HepG2 (cell line): ENCODE measurements around the gene MECR. TPM values are rescaled to one million over a fixed set of nuclear protein-coding genes. Genes with fewer than 3 reads are reported as not detected.

Source experiments
- ATAC-seq: fragments of 200-7000 bp; cut with Tn5 transposase; 3 replicates; pipeline ENCODE4 v1.9.1; 2020; ENCODE audit warnings: mild to moderate bottlenecking, moderate library complexity
- BruUV-seq: library from RNA; stranded (reverse); fragments of 400-500 nt; replicated peaks from 2 replicates; lab custom pipeline; 2021; lab: Mats Ljungman, UMichigan
- CTCF ChIA-PET: fragments of 300-600 bp; formaldehyde crosslinking; extraction: SDS; loops from one replicate; lab custom pipeline; 2021; ENCODE audit warnings: low total read pairs, inconsistent platforms, low intra/inter-chr PET ratio; lab: Yijun Ruan, JAX
- POLR2A ChIA-PET: fragments of 350-600 bp; sonication (Branson Sonifier 250); formaldehyde crosslinking; loops from one replicate; lab custom pipeline; 2020; ENCODE audit warnings: antibody characterized with exemption, inconsistent platforms; lab: Yijun Ruan, JAX
- DNase-seq: peaks from one replicate; pipeline ENCODE4 v3.0.0-alpha.2; 2015; ENCODE audit warnings: low spot score
- FAIRE-seq: peaks from 3 replicates; lab custom pipeline; 2011; peaks lifted over from hg19 to GRCh38; lab: Jason Lieb, UNC
- H2AFZ ChIP-seq: one replicate; pipeline ENCODE4 v1.6.1; 2011; ENCODE audit warnings: low read length, inconsistent platforms
- H3K27ac ChIP-seq: fragments of 300-600 bp; 3 replicates; pipeline ENCODE4 v1.8.0; 2011; ENCODE audit warnings: mixed run types, mild to moderate bottlenecking, mixed read lengths, low read length, inconsistent platforms; ENCODE audit not compliant: insufficient read depth; ENCODE audit errors: extremely low read length
- H3K27me3 ChIP-seq, 2 experiments: fragments of 200-600 bp in 1 of 2; 2 replicates in 1 of 2; 3 replicates in 1 of 2; pipeline versions ENCODE4 v1.6.0 to v1.8.0; 2011; ENCODE audit warnings: low read length in 2 of 2, mild to moderate bottlenecking in 2 of 2, moderate library complexity in 2 of 2, inconsistent platforms in 1 of 2; ENCODE audit not compliant: insufficient read depth in 2 of 2, control insufficient read depth in 1 of 2
- H3K36me3 ChIP-seq, 2 experiments: fragments of 200-600 bp in 1 of 2; replicated peaks in 1 of 2; 2 replicates in 1 of 2; 3 replicates in 1 of 2; pipeline versions ENCODE4 v1.5.1 to v1.8.0; 2011; ENCODE audit warnings: low read length in 2 of 2, inconsistent platforms in 1 of 2; ENCODE audit not compliant: insufficient read depth in 2 of 2, control insufficient read depth in 1 of 2
- H3K4me1 ChIP-seq: 2 replicates; pipeline ENCODE4 v1.5.1; 2012; ENCODE audit warnings: low read length, inconsistent platforms; ENCODE audit not compliant: insufficient read depth
- H3K4me2 ChIP-seq: 2 replicates; pipeline ENCODE4 v1.6.0; 2011; ENCODE audit warnings: low read depth, low read length, inconsistent platforms
- H3K4me3 ChIP-seq, 3 experiments: fragments of 200-600 bp in 1 of 3; sonication (generic), shearing (Covaris generic) in 1 of 3; replicated peaks in 1 of 3; 2 replicates each; pipeline ENCODE4 v1.5.1; 2011 to 2016; ENCODE audit warnings: low read length in 3 of 3, inconsistent platforms in 2 of 3, low read depth in 2 of 3, mild to moderate bottlenecking in 2 of 3, control low read depth in 1 of 3, mixed read lengths in 1 of 3; ENCODE audit not compliant: insufficient read depth in 1 of 3
- H3K79me2 ChIP-seq: one replicate; pipeline ENCODE4 v1.6.1; 2011; ENCODE audit warnings: low read length, inconsistent platforms; ENCODE audit not compliant: insufficient read depth
- H3K9ac ChIP-seq: 2 replicates; pipeline ENCODE4 v1.6.0; 2011; ENCODE audit warnings: mild to moderate bottlenecking, low read depth, low read length, inconsistent platforms; ENCODE audit not compliant: insufficient read depth
- H3K9me3 ChIP-seq: 2 replicates; pipeline ENCODE4 v1.5.1; 2012; ENCODE audit warnings: mild to moderate bottlenecking, low read length
- H4K20me1 ChIP-seq: 2 replicates; pipeline ENCODE4 v1.6.0; 2011; ENCODE audit warnings: inconsistent platforms, mild to moderate bottlenecking, low read length, moderate library complexity; ENCODE audit not compliant: insufficient read depth
- IRF9 ChIP-seq: sonication (generic); formaldehyde crosslinking; IDR thresholded peaks from 2 replicates; pipeline ENCODE4 v1.8.0; 2022; ENCODE audit warnings: missing genetic modification reagents, mild to moderate bottlenecking, borderline replicate concordance
- NFKB2 ChIP-seq: sonication (generic); formaldehyde crosslinking; IDR thresholded peaks from 2 replicates; pipeline ENCODE4 v1.4.0; 2020; ENCODE audit warnings: missing genetic modification reagents, borderline replicate concordance
- RNF2 ChIP-seq: fragments of 450-650 bp; conservative IDR thresholded peaks from 2 replicates; pipeline ENCODE4 v1.6.1; 2016; ENCODE audit warnings: low read depth
- TOPORS ChIP-seq: sonication (generic); formaldehyde crosslinking; IDR thresholded peaks from 2 replicates; pipeline ENCODE4 v1.8.0; 2023; ENCODE audit warnings: mild to moderate bottlenecking, missing genetic modification reagents
- ZFP1 ChIP-seq: IDR thresholded peaks from 2 replicates; pipeline ENCODE4 v1.6.1; 2016
- ZHX1 ChIP-seq: sonication (generic); formaldehyde crosslinking; IDR thresholded peaks from 2 replicates; pipeline ENCODE4 v1.8.1; 2022; ENCODE audit warnings: low read depth, mild to moderate bottlenecking, missing genetic modification reagents
- ZNF580 ChIP-seq: IDR thresholded peaks from 2 replicates; pipeline ENCODE4 v1.6.1; 2016; ENCODE audit warnings: low read depth, borderline replicate concordance
- WGBS: methylation state at CpG from one replicate; pipeline ENCODE4 v1.1.6; 2017; ENCODE audit warnings: low lambda C conversion rate; 5-methylcytosine and 5-hydroxymethylcytosine counted together
- in situ Hi-C: cut with HindIII; loops from 2 replicates; pipeline ENCODE4 v1.10.0; 2017; ENCODE audit warnings: low pct_unique_long_range_greater_than_20kb; ENCODE audit not compliant: extremely low pct_ligation_motif_present
- intact Hi-C: fragments of 100-400 bp; cut with micrococcal nuclease; formaldehyde crosslinking; loops from one replicate; pipeline ENCODE4 v1.10.0; 2022; ENCODE audit not compliant: unreplicated experiment
- polyA plus RNA-seq, 8 experiments: library from polyadenylated mRNA; depleted of rRNA in 3 of 8; stranded (reverse) in 7 of 8; unstranded in 1 of 8; fragments of >200 nt; fragmentation: Illumina TruSeq in 4 of 8; extraction: Trizol in 4 of 8; gene quantifications; 2 replicates each; pipeline versions ENCODE4 v1.2.1 to v1.2.3, GENCODE V29; 2011 to 2016; ENCODE audit warnings: low read depth in 4 of 8, missing spikeins in 1 of 8, mixed read lengths in 1 of 8; ENCODE audit not compliant: insufficient read depth in 1 of 8
- total RNA-seq, 5 experiments: library from RNA; depleted of rRNA; stranded (reverse); fragments of >200 nt; fragmentation: Illumina TruSeq; extraction: Trizol; gene quantifications; 2 replicates each; pipeline ENCODE4 v1.2.3, GENCODE V29; 2016; ENCODE audit warnings: low read depth in 1 of 5
- TF ChIP-seq, protein P1 (sequence below): sonication (generic); formaldehyde crosslinking; IDR thresholded peaks from 2 replicates; pipeline ENCODE4 v1.4.0; 2020; ENCODE audit warnings: missing genetic modification reagents
- TF ChIP-seq, protein P2 (sequence below): sonication (generic); formaldehyde crosslinking; IDR thresholded peaks from 2 replicates; pipeline ENCODE4 v1.9.0; 2021; ENCODE audit warnings: missing genetic modification reagents, borderline replicate concordance

The MECR gene
- total and polyA plus RNA-seq, 2 of the 13 experiments (the other 11 are each of a cell fraction or from before 2014, with no cell fraction given) = 18.8 to 24.9 TPM

DNA sequence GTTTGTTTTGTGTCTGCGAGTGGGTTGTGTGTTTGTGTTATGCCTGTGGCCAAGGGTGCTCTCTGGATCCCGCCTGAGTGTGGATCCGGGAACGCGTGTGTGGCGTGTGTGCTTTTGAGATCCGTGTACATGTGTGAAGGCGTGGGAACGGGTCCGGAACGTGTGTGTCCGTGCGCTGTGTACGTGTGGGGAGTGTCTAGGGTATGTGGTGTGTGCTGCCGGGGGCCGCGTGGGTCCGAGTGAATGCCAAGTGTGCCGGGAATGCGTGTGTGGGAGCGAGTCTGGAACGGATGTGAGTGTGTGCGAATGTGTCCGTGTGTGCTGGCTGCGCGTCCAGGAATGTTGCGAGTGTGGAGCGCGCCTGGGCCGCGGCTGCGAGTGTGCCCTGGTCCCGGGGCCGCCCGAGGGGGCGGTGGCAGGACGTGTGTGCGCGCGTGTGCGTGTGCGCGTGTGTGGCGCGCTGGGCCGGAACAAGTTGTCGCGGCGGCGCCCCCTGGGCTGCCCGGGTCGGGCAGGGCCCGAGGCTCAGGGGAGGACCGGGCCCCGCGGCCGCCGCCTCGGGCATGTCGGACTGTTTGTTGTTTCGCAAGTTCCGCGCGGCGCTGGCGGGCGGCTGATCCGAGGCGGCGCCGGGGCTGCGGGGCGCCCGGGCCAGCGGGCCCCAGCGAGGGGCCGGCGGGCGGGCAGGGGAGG, 6.5 kb upstream of the MECR start (continued):
- TF ChIP-seq NFKB2 (CRISPR knock-in tag) (peak; percentile 45; the same call in 1 of the 2 replicates), RNF2 (peak; percentile 71)
- TF ChIP-seq, protein P1, sequence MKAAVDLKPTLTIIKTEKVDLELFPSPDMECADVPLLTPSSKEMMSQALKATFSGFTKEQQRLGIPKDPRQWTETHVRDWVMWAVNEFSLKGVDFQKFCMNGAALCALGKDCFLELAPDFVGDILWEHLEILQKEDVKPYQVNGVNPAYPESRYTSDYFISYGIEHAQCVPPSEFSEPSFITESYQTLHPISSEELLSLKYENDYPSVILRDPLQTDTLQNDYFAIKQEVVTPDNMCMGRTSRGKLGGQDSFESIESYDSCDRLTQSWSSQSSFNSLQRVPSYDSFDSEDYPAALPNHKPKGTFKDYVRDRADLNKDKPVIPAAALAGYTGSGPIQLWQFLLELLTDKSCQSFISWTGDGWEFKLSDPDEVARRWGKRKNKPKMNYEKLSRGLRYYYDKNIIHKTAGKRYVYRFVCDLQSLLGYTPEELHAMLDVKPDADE = 0 out of 2 replicates have a peak, but pooled peaks have one; percentile 74

- H3K27ac ChIP-seq = peak overlapping the region; percentile 49
- H3K27me3 ChIP-seq = peaks cover 0 to 20% of the 10 kb centered on the region in 2 experiments; a peak in 1 of 5 replicates
- ChIA-PET CTCF (interaction anchor here (0.9 to 2.0 kb wide), 3 partner anchors 217 to 1144 kb away, joined by 3 to 9 read pairs (median 4); no protein-coding TSS in a partner anchor), POLR2A (no interaction called here)
- FAIRE-seq (peak; percentile 28), ATAC-seq (no peak), DNase-seq (no peak)
- H3K79me2 ChIP-seq = peaks cover 21% of the 10 kb centered on the region
- in situ Hi-C loops = loop anchor here (10.0 kb wide), 3 partner anchors 218 to 868 kb away; no protein-coding TSS in a partner anchor
- peak overlapping the region; percentile 82 for H3K9ac ChIP-seq
- no peaks in the 10 kb centered on the region for H3K36me3 ChIP-seq
- intact Hi-C loops = loop anchor here (10.0 kb wide), 2 partner anchors 108 to 1468 kb away; no protein-coding TSS in a partner anchor
- H3K4me1 ChIP-seq = peaks cover 35% of the 10 kb centered on the region
- H4K20me1 ChIP-seq = peaks cover 10% of the 10 kb centered on the region; the same call in 1 of the 2 replicates
- peak overlapping the region; percentile 67 to 99 (median 88) for H3K4me3 ChIP-seq
- H3K4me2 ChIP-seq = peak overlapping the region; percentile 96
- TSS peak; percentile 72 for BruUV-seq
- H3K9me3 ChIP-seq = no peaks in the 10 kb centered on the region
- 0% methylated on average over 8 of the region's 30 CpGs for WGBS
- H2AFZ ChIP-seq = peak overlapping the region; percentile 38
- no peak for TF ChIP-seq ZHX1 (CRISPR knock-in tag)
- TF ChIP-seq TOPORS (CRISPR knock-in tag) = no peak
- no peak for TF ChIP-seq ZFP1 (CRISPR knock-in tag)
- TF ChIP-seq, protein P2, sequence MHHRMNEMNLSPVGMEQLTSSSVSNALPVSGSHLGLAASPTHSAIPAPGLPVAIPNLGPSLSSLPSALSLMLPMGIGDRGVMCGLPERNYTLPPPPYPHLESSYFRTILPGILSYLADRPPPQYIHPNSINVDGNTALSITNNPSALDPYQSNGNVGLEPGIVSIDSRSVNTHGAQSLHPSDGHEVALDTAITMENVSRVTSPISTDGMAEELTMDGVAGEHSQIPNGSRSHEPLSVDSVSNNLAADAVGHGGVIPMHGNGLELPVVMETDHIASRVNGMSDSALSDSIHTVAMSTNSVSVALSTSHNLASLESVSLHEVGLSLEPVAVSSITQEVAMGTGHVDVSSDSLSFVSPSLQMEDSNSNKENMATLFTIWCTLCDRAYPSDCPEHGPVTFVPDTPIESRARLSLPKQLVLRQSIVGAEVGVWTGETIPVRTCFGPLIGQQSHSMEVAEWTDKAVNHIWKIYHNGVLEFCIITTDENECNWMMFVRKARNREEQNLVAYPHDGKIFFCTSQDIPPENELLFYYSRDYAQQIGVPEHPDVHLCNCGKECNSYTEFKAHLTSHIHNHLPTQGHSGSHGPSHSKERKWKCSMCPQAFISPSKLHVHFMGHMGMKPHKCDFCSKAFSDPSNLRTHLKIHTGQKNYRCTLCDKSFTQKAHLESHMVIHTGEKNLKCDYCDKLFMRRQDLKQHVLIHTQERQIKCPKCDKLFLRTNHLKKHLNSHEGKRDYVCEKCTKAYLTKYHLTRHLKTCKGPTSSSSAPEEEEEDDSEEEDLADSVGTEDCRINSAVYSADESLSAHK (CRISPR knock-in tag) = no peak
- TF ChIP-seq ZNF580 (CRISPR knock-in tag) = no peak
- 0 out of 2 replicates have a peak, but pooled peaks have one; percentile 9 for TF ChIP-seq IRF9
Observed at GRCh38 chr1:29236712-29237128, 6.0 kb upstream of the MECR start.
